Measurements from ENCODE around the gene KCNG3.

Gene KCNG3

DNA sequence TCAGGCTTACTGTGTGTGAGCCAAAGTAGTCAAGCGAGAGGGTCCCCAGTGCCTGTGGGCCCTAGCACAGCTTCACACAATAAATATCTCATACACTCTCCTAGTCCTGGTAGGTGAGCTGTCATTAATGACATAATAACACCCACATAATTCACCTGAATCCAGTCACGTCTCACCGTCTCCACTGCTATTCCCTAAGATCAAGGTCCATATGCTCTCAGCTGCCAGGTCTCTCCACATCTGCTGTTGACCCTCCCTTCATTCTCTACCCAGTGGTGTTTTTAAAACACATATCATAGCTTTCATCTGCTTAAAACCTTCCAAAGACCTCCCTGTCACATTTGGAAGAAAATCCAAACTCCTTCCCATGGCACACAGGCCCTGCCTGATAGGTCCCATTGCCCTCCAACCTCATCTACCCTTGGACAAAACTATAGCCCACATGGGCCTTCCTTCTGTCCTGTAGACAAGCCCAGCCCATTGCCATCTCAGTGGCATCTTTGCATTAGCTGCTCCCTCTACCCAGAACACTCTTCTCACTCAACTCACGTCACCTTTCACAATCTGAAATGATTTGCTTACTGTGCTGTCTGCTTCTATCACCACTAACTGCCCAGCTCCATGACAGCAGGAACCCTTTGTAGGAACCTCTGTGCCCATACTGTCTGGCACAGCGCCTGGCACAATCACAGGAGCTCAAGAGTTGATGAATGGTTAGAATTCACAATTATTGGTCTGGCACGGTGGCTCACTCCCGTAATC is 7.5 kb downstream of the KCNG3 start:
- TF ChIP-seq, protein P1, sequence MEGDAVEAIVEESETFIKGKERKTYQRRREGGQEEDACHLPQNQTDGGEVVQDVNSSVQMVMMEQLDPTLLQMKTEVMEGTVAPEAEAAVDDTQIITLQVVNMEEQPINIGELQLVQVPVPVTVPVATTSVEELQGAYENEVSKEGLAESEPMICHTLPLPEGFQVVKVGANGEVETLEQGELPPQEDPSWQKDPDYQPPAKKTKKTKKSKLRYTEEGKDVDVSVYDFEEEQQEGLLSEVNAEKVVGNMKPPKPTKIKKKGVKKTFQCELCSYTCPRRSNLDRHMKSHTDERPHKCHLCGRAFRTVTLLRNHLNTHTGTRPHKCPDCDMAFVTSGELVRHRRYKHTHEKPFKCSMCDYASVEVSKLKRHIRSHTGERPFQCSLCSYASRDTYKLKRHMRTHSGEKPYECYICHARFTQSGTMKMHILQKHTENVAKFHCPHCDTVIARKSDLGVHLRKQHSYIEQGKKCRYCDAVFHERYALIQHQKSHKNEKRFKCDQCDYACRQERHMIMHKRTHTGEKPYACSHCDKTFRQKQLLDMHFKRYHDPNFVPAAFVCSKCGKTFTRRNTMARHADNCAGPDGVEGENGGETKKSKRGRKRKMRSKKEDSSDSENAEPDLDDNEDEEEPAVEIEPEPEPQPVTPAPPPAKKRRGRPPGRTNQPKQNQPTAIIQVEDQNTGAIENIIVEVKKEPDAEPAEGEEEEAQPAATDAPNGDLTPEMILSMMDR (IDR thresholded peaks at IDR 0.05; ENCODE audit: low read depth, low read length): no peak
- DNase-seq (ENCODE audit: extremely low read depth, low read depth): no peak

DNA sequence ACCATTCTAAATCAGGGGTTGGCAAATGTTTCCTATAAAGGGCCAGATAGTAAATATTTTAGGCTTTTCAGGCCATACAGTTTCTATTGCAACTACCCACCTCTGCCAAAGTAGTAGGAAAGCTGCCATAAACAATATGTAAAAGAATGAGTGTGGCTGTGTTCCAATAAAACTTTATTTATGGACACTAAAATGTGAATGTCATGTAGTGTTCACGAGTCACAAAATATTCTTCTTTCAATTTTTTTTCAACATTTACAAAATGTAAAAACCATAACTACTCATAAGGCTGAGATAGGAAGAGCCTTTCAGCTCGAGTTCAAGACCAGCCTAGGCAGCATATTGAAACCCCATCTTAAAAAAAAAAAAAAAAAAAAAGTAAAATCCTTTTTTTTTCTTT is 13.4 kb downstream of the KCNG3 start:
- TF ChIP-seq, protein P1 (IDR thresholded peaks at IDR 0.05; ENCODE audit: low read depth, low read length): no peak
- no peak for DNase-seq (ENCODE audit: extremely low read depth, low read depth)

DNA sequence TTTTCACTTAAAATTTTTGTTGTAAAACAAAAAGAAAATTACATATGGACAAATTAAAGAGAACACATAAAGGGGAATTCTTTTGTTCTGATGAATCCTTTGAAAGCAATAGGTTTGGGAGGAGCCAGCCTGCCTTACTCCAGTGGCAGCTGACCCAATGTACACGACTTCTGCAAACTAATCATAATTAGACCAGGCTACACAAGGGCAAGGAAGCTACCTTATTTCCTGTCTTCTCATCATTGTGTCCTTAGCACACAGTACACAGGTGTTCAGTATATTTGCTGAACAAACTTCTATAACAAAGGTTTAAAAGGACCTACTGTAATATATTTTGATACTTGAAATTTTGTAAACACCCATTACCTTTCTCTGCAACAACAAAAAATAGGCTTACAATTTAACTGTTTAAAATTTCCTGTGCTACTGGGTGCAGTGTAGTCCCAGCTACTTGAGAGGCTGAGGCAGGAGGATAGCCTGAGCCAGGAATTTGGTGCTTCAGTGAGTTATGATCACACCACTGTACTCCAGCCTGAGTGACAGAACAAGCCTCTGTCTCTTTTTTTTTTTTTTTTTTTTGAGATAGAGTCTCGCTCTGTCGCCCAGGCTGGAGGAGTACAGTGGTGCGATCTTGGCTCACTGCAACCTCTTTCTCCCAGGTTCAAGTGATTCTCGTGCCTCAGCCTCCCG is 18.9 kb downstream of the KCNG3 start:
- TF ChIP-seq, protein P1 (IDR thresholded peaks at IDR 0.05; ENCODE audit: low read depth, low read length): no peak
- no peak for DNase-seq (ENCODE audit: extremely low read depth, low read depth)

DNA sequence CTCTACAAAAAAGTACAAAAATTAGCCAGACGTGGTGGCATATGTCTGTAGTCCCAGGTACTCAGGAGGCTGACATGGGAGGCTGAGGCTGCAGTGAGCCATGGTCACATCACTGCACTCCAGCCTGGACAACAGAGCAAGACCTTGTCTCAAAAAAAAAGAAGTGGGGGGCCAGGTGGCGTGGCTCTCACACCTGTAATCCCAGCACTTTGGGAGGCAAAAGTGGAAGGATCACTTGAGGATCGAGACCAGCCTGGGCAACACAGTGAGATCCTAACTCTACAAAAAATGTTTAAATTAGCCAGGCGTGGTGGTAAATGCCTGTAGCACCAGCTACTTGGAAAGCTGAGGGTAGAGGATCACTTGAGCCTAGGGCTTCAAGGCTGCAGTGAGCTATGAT is 23.1 kb downstream of the KCNG3 start:
- no peak for DNase-seq (ENCODE audit: extremely low read depth, low read depth)
- TF ChIP-seq, protein P1 (IDR thresholded peaks at IDR 0.05; ENCODE audit: low read depth, low read length): no peak

DNA sequence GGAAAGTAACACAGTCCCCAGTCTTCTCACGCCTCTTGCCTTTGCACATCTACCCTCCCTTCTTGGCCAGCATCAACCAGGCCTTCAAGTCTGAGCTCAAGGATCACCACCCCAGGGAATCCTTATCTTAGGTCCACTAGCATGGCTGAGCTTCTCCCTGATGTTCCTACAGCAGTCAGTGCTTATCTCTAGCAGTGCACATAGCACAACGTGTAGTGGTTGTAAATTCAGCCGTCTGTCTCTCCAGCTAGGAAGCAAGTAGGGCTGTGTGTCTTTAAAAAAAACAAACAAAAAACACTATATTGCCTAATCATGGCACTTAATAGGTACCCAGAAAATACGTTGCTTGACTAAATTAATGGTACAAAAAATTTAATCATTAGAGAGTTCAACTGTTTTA is 29.2 kb downstream of the KCNG3 start:
- TF ChIP-seq, protein P1 (IDR thresholded peaks at IDR 0.05; ENCODE audit: low read depth, low read length): no peak
- DNase-seq (ENCODE audit: extremely low read depth, low read depth): no peak

DNA sequence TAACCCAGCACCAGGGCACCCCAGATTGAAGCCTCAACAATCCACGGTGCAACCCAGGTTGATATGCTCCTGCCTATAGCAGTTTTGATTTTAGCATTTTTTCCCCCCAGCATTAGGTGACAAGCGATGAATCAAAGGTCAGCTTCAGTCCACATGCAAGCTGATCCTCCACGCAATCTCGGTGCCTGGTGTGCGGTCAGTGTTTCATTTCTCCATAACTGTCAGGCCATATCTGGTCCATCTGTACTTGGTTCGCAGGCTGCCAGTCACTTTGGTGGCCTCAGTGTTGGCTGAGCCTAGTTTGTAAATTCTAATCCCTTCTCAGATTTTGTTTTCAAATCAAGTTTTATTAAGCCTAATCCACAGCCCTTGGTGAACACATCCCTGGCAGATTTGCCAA is 30.2 kb downstream of the KCNG3 start:
- DNase-seq (ENCODE audit: extremely low read depth, low read depth): no peak
- TF ChIP-seq, protein P1 (IDR thresholded peaks at IDR 0.05; ENCODE audit: low read depth, low read length): no peak

DNA sequence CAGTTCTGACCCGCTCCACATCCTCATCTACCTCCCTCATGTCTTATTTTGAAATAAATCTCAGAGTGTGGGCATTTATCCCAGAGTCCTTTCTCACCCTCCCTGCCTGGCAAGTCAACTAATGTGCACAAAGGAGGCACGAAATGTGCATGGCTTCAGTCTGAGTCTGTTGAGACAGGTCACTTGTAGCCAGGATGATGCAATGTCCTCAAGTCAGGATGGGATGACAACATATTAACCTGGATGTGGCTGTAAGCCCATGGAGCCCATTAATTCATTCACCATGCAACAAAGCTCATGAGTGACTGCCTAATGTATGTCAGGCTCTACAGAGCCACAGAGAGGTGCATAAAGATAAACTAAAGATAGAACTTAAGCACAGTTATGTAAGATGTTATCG is 34.5 kb downstream of the KCNG3 start:
- TF ChIP-seq, protein P1 (IDR thresholded peaks at IDR 0.05; ENCODE audit: low read depth, low read length): no peak
- no peak for DNase-seq (ENCODE audit: extremely low read depth, low read depth)

Data from AG09319 (cell line).